ENCODE measurements around the gene SLC1A5. TPM values are rescaled to one million over a fixed set of nuclear protein-coding genes. Genes with fewer than 3 reads are reported as not detected.

Gene SLC1A5
- polyA plus RNA-seq, 1 of the 3 experiments (the other 2 are of a cell fraction): 80.4 TPM

DNA sequence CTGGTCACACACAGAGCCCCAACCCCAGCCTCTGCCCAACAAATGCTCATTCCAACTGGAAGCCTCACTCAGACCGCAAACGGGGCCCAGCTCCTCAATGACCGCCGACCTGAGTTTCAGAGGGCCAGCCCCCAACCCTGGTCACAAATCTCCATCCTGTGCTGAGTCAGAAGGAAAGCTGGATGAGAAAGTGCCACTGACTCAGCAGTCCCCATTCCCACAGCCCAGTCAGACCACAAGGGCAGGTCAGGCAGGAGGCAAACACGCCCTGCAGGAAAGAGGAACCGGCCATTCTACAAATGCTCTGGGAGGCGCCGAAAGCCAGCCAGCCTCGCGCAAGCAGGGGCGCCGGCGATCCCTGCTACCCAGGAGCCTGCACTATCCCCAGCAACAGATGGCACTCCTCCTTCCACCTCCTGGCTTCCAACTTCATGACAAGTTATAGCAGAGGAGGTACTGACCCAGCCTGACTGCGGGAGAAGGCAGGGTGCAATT is 57.3 kb downstream of the SLC1A5 start:
- peaks cover 60% of the 10 kb centered on the region for H3K79me2 ChIP-seq (ENCODE audit: insufficient read depth)
- H3K9ac ChIP-seq: no peak overlapping the region
- POLR2A ChIA-PET: no interaction called here
- no peak overlapping the region for H2AFZ ChIP-seq (ENCODE audit: low read depth)
- peaks cover 17% of the 10 kb centered on the region for H3F3A ChIP-seq (replicated peaks; ENCODE audit: insufficient read depth)
- H3K9me3 ChIP-seq: no peaks in the 10 kb centered on the region
- peaks cover 41 to 76% of the 10 kb centered on the region in 2 experiments for H3K36me3 ChIP-seq (replicated peaks in 1 of 2; ENCODE audit: control insufficient read depth in 1 of 2, insufficient read depth in 2 of 2, low read length in 1 of 2)
- TF ChIP-seq RXRA (IDR thresholded peaks at IDR 0.05; ENCODE audit: borderline replicate concordance, low read depth) (peak; percentile 45; the same call in 1 of the 2 replicates), FOSL2 (IDR thresholded peaks at IDR 0.05; ENCODE audit: borderline replicate concordance, low read depth) (peak; percentile 43; the same call in 1 of the 2 replicates), TAF1 (IDR thresholded peaks at IDR 0.05; ENCODE audit: borderline replicate concordance, low read depth, low read length) (no peak), GABPA (IDR thresholded peaks at IDR 0.05; ENCODE audit: low read depth) (no peak)
- TF ChIP-seq, protein P1, sequence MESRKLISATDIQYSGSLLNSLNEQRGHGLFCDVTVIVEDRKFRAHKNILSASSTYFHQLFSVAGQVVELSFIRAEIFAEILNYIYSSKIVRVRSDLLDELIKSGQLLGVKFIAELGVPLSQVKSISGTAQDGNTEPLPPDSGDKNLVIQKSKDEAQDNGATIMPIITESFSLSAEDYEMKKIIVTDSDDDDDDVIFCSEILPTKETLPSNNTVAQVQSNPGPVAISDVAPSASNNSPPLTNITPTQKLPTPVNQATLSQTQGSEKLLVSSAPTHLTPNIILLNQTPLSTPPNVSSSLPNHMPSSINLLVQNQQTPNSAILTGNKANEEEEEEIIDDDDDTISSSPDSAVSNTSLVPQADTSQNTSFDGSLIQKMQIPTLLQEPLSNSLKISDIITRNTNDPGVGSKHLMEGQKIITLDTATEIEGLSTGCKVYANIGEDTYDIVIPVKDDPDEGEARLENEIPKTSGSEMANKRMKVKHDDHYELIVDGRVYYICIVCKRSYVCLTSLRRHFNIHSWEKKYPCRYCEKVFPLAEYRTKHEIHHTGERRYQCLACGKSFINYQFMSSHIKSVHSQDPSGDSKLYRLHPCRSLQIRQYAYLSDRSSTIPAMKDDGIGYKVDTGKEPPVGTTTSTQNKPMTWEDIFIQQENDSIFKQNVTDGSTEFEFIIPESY (IDR thresholded peaks at IDR 0.05; ENCODE audit: borderline replicate concordance, low read depth): no peak
- TF ChIP-seq, protein P2, sequence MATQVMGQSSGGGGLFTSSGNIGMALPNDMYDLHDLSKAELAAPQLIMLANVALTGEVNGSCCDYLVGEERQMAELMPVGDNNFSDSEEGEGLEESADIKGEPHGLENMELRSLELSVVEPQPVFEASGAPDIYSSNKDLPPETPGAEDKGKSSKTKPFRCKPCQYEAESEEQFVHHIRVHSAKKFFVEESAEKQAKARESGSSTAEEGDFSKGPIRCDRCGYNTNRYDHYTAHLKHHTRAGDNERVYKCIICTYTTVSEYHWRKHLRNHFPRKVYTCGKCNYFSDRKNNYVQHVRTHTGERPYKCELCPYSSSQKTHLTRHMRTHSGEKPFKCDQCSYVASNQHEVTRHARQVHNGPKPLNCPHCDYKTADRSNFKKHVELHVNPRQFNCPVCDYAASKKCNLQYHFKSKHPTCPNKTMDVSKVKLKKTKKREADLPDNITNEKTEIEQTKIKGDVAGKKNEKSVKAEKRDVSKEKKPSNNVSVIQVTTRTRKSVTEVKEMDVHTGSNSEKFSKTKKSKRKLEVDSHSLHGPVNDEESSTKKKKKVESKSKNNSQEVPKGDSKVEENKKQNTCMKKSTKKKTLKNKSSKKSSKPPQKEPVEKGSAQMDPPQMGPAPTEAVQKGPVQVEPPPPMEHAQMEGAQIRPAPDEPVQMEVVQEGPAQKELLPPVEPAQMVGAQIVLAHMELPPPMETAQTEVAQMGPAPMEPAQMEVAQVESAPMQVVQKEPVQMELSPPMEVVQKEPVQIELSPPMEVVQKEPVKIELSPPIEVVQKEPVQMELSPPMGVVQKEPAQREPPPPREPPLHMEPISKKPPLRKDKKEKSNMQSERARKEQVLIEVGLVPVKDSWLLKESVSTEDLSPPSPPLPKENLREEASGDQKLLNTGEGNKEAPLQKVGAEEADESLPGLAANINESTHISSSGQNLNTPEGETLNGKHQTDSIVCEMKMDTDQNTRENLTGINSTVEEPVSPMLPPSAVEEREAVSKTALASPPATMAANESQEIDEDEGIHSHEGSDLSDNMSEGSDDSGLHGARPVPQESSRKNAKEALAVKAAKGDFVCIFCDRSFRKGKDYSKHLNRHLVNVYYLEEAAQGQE (IDR thresholded peaks at IDR 0.05; ENCODE audit: low read depth, low read length): no peak
- CTCF ChIA-PET: interaction anchor here (1.3 to 3.8 kb wide), 5 partner anchors 12 to 117 kb away, joined by 3 to 58 read pairs (median 32); partner anchors contain the start of genes DACT3, FKRP and PRKD2
- no peak for DNase-seq
- H3K4me2 ChIP-seq: peak overlapping the region; percentile 55; the same call in 1 of the 2 replicates
- 100% methylated on average over 1 of the region's 14 CpGs for WGBS (ENCODE audit: low lambda C conversion rate)
- H3K27me3 ChIP-seq (ENCODE audit: insufficient read depth): no peaks in the 10 kb centered on the region
- peaks cover 3 to 10% of the 10 kb centered on the region in 2 experiments; a peak in 2 of 4 replicates for H3K4me1 ChIP-seq (ENCODE audit: control insufficient read depth in 1 of 2, insufficient read depth in 2 of 2, low read depth in 1 of 2, low read length in 1 of 2)
- H4K20me1 ChIP-seq (ENCODE audit: insufficient read depth): peaks cover 69% of the 10 kb centered on the region
- H3K9me2 ChIP-seq: no peaks in the 10 kb centered on the region
- no peak overlapping the region for H3K4me3 ChIP-seq (ENCODE audit: low read depth in 2 of 2, low read length in 1 of 2)
- H3K27ac ChIP-seq (ENCODE audit: low read depth in 2 of 2, low read length in 1 of 2): peak overlapping the region in 1 of 2 experiments; percentile 62; a peak in 2 of 4 replicates

DNA sequence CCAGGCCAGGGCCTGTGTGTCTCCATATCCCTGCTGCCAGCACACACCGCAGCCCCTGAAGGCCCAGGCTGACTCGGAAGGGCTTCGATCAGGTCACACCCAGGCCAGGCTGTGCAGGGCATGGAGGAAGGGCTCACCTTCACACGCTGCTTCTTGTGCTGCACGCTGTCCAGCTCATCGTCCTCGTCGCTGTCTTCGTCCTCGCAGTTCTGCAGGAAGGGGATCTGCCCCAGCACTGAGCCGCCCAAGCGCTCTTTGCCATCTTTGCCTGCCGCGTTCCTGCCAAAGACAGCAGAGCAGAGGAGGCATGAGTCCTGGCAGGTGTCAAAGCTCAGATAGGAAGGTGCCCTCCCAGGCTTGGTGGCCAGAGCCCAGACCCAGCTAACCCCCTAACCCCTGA is 57.8 kb downstream of the SLC1A5 start:
- Histone ChIP-seq H2AFZ (ENCODE audit: low read depth) (no peak overlapping the region), H3F3A (replicated peaks; ENCODE audit: insufficient read depth) (peaks cover 17% of the 10 kb centered on the region), H3K36me3 (replicated peaks in 1 of 2; ENCODE audit: control insufficient read depth in 1 of 2, insufficient read depth in 2 of 2, low read length in 1 of 2) (peaks cover 37 to 80% of the 10 kb centered on the region in 2 experiments), H3K4me1 (ENCODE audit: control insufficient read depth in 1 of 2, insufficient read depth in 2 of 2, low read depth in 1 of 2, low read length in 1 of 2) (peaks cover 3 to 10% of the 10 kb centered on the region in 2 experiments; a peak in 2 of 4 replicates), H3K9me3 (no peaks in the 10 kb centered on the region), H3K9ac (no peak overlapping the region), H3K27ac (ENCODE audit: low read depth in 2 of 2, low read length in 1 of 2) (peak overlapping the region in 1 of 2 experiments; percentile 62; a peak in 2 of 4 replicates), H3K79me2 (ENCODE audit: insufficient read depth) (peaks cover 59% of the 10 kb centered on the region), H3K27me3 (ENCODE audit: insufficient read depth) (no peaks in the 10 kb centered on the region), H3K9me2 (no peaks in the 10 kb centered on the region), H4K20me1 (ENCODE audit: insufficient read depth) (peaks cover 69% of the 10 kb centered on the region), H3K4me3 (ENCODE audit: low read depth in 2 of 2, low read length in 1 of 2) (no peak overlapping the region), H3K4me2 (no peak overlapping the region)
- no peak for TF ChIP-seq GABPA (IDR thresholded peaks at IDR 0.05; ENCODE audit: low read depth)
- TF ChIP-seq TAF1 (IDR thresholded peaks at IDR 0.05; ENCODE audit: borderline replicate concordance, low read depth, low read length): no peak
- TF ChIP-seq, protein P1 (IDR thresholded peaks at IDR 0.05; ENCODE audit: borderline replicate concordance, low read depth): no peak
- TF ChIP-seq RXRA (IDR thresholded peaks at IDR 0.05; ENCODE audit: borderline replicate concordance, low read depth): no peak
- TF ChIP-seq, protein P3, sequence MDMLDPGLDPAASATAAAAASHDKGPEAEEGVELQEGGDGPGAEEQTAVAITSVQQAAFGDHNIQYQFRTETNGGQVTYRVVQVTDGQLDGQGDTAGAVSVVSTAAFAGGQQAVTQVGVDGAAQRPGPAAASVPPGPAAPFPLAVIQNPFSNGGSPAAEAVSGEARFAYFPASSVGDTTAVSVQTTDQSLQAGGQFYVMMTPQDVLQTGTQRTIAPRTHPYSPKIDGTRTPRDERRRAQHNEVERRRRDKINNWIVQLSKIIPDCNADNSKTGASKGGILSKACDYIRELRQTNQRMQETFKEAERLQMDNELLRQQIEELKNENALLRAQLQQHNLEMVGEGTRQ (IDR thresholded peaks at IDR 0.05; ENCODE audit: borderline replicate concordance, low read depth, low read length): no peak
- no peak for TF ChIP-seq SMC3 (IDR thresholded peaks at IDR 0.05; ENCODE audit: low read depth, low read length)
- TF ChIP-seq TEAD4 (IDR thresholded peaks at IDR 0.05; ENCODE audit: borderline replicate concordance, insufficient read depth): no peak
- no peak for TF ChIP-seq SIN3A (IDR thresholded peaks at IDR 0.05; ENCODE audit: borderline replicate concordance, low read depth, low read length)
- WGBS (ENCODE audit: low lambda C conversion rate): 96% methylated on average over 10 of the region's 14 CpGs
- POLR2A ChIA-PET: no interaction called here
- CTCF ChIA-PET: interaction anchor here (1.3 to 3.8 kb wide), 7 partner anchors 12 to 117 kb away, joined by 3 to 58 read pairs (median 23); partner anchors contain the start of genes DACT3, FKRP and PRKD2
- no peak for DNase-seq

Data from SK-N-SH (cell line).